Hypothalamus (tissue), 51 donors: ENCODE data around the gene FARSB.
A peak's percentile ranks its signal among the peaks of the same experiment; 100 is the strongest.
"Not testable (repeated sequence)": the region's sequence is repeated elsewhere in the genome, so short reads cannot be mapped to it uniquely, and the experiment has no call there.

Experiments
- DNase-seq, 51 donors: peaks; one replicate each; lab custom pipeline; 2025; lab: John Stamatoyannopoulos, UW

FARSB gene

GRCh38 chr2:222655787-222656525, at the start of gene FARSB:
FARSB (minus strand) TSS chr2:222656092; CDS start chr2:222656073, 19 bp downstream.
- DNase-seq, result peak; percentile 41 to 99 (median 85)

- DNase-seq, result peak in 1 of 51 donors; percentile 14
Measured at GRCh38 chr2:222703886-222704285, 48.0 kb upstream of the FARSB start.

DNA sequence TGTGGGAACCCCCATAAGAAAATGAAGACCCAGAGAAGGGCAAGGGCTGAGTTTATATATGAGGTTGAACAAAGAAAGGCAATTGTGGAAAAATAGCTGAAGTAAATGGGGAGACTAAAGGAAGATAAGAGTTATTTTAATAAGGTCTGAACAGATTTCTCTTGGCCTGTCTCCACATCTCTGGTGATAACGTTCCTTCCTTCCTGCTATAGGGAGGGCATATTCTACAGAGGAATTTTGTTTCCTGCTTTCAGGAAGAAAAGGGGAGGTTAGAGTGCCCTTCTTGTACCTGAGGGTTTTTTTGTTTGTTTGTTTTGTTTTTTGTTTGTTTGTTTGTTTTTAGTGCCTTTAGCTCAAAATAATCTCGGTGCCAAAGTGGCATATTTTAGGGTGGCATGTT, 47.2 kb upstream of the FARSB start:
- no peak for DNase-seq

DNA sequence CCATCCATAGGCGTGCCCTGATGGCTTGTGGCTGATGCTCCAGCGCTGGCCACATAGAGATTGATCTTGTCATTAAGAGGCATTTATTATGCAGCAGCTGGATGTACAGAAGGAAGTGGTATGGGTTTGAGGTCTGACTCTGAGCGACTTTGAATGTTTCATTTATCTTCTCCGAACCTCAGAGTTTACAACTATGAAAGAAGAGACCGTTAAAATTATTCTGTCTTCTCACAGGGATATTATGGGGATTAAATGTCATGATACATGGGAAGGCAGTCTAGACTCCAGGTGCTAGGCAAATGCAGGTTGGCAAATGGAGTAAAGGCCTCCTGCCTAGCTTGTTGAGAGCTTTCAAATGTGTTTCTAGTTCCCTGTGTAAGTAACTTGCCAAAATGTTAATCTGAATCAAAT, 45.8 kb upstream of the FARSB start:
- no peak for DNase-seq

GRCh38 chr2:222701233-222701632, 45.3 kb upstream of the FARSB start:
- no peak for DNase-seq

- DNase-seq, result no peak
Measured at GRCh38 chr2:222698276-222698675, 42.4 kb upstream of the FARSB start.

DNA sequence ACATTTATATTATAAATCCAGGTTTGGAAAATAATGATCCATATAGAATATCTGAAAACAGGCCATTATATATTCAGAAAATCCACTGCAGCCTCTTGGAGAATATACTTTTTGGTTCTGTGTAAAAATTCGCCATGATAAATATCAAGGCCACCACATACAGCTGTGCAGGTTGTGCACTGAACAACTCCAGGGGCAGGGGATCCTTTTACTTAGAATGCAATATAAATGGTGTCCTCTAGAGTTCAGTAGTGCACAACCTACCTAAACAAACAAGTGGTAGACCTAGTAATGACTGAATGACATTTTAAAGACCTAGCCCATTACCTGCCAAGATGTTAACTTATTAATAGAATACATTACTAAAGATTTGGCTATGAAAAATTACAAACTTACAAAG, 37.9 kb upstream of the FARSB start:
- no peak for DNase-seq

- DNase-seq, result not testable (repeated sequence)
Measured at GRCh38 chr2:222693413-222693812, 37.5 kb upstream of the FARSB start.

DNA sequence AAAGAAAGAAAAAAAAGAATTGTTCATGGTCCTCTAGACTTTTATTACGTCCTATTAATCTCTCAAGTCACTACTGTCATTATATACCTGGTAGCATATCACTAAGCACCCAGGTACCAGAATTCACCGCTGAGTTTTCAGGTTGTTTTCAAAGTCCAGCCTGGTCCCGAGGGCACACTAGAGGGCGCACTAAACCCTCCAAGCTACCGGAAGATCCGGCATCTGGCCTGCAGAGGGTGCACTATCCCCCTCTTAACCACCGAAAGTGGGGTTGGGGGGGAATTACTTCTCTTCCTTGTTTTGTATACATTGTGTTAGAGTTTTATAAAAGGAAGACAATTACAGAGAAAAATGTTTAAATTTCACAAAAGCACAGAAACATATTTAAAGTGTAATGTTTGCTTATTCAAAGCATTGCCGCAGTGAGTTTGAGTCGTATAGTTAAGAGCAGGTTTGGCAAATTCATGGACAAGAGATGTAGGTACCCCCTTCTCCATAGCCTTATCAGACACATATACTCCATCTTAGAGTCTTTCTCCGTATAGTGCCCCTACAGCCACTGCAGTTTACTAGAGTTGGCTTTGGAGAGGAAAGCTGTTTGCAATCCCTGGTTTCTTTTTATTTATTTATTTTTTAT, 34.8 kb upstream of the FARSB start:
- DNase-seq, result peak in 45 of 51 donors; percentile 2 to 78 (median 35)

DNA sequence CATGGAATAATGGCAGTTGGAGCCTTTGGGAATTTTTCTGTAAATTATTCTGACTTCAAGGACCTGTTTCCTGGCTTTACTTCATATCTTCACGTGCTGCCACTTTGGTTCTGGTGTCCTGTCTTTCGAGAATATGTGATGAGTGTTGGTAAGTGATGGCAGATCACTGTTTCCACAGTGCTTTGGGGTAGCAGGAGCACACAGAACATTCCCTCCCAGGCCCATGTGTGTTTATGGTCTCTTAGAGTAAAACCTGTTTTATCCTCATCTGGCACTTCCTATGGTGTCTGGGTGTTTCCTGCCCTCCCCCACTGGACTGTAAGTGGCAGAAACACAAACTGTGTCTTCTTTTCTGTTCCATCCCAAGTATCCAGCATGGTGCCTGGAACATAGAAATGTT, 33.4 kb upstream of the FARSB start:
- DNase-seq, result no peak

DNA sequence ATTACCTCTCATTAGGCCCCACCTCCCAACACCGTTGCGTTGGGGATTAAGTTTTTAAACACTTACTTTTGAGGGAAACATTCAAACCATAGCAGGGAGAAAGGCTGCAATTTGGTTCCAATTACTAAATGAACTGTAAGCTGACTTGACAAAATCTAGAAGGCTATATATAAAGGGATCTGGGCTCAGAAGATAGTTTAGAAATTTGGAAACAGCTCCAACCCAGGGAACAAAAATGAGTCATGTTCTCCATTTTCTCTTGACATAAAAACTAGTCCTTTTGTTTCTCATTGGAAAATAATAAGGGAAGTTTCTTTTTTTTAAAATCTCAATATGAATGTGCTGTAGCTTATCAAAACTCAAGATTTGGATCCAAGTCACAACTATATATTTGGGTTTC, 33.0 kb upstream of the FARSB start:
- DNase-seq, result no peak

DNA sequence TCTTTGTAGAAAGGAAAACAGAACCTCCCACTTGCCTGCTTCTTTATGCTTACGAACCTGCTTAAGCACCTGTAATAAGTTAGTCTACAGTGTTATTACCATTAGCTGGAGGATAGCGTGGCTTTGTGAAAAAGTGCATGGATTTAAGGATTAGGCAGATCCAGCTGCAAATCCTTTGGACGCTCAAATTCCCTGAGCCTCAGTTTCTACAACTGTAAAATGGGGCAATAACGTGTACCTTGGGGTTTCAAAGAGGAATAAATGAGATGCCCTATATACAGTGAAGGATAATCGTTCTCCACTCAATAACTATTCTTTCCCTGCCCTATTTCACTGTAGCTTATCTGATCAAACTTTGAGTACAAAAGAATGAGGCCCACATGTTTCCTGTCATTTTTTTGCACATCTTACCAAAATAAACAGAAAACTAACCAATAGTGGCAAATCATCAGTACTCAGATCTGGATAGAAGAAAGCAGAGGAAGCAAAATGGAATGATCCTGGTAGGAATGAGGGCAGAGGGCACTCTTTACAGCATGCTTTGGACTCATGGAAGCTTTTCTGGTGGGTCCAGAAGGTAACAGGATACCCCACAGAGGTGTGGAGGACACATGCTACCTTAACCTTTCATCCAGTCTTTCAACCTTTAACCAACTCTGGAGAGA, 30.3 kb upstream of the FARSB start:
- no peak for DNase-seq

GRCh38 chr2:222683805-222684204, 27.9 kb upstream of the FARSB start:
- DNase-seq, result no peak

GRCh38 chr2:222677981-222678380, 22.1 kb upstream of the FARSB start:
- DNase-seq, result no peak

- DNase-seq, result no peak
Measured at GRCh38 chr2:222673883-222674282, 18.0 kb upstream of the FARSB start.

GRCh38 chr2:222673273-222673672, 17.4 kb upstream of the FARSB start:
- no peak for DNase-seq

- no peak for DNase-seq
Measured at GRCh38 chr2:222672068-222672401, 16.1 kb upstream of the FARSB start.

GRCh38 chr2:222671259-222672067, 15.6 kb upstream of the FARSB start, which contains the start of gene MOGAT1:
MOGAT1 (plus strand) TSS chr2:222671658; CDS start chr2:222671786, 128 bp downstream.
- DNase-seq, result peak in 43 of 51 donors; percentile 3 to 80 (median 48)

GRCh38 chr2:222670191-222671038, 14.5 kb upstream of the FARSB start:
- no peak for DNase-seq

DNA sequence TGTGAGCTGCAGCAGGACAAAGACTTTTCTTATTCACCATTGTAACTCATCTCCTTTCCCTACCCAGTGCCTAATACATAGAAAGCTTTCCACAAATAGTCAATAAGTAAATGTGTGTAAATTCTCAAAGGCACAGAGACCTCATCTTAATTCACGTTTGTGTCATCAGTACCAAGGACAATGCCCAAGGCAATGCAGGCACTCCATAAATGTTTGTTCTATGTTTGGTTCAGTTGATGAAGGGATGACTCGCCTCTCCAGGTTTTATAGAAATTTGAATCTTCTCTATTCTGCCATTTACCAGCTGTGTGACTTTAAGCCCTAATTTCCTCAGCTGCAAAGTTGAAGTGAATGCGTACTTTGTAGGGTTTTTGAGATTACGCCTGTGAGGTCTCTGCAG, 13.5 kb upstream of the FARSB start:
- no peak for DNase-seq
